NCI-H2081 (cell line): Measurements from ENCODE around the gene NTMT1.
A peak's percentile ranks its signal among the peaks of the same experiment; 100 is the strongest.
"Not testable (repeated sequence)": the region's sequence is repeated elsewhere in the genome, so short reads cannot be mapped to it uniquely, and the experiment has no call there.

ENCODE experiments used
- DNase-seq, 2 experiments: peaks; one replicate each; lab custom pipeline; 2025; lab: John Stamatoyannopoulos, UW

The NTMT1 gene

GRCh38 chr9:129615407-129616285, 10.3 kb upstream of the NTMT1 start:
- no peak for DNase-seq

GRCh38 chr9:129617167-129617566, 8.8 kb upstream of the NTMT1 start:
- no peak for DNase-seq

GRCh38 chr9:129619787-129620668, 5.9 kb upstream of the NTMT1 start:
- no peak for DNase-seq

- peak in 1 of 2 experiments; percentile 52 for DNase-seq
Observed at GRCh38 chr9:129620669-129621295, 5.2 kb upstream of the NTMT1 start, which contains the start of gene C9orf50. Gene C9orf50, minus strand, starts transcription at chr9:129621101. Its CDS starts 527 bp downstream, at chr9:129620574.

GRCh38 chr9:129623331-129623730, 2.6 kb upstream of the NTMT1 start:
- DNase-seq = no peak

GRCh38 chr9:129624168-129624759, 1.7 kb upstream of the NTMT1 start:
- peak; percentile 19 to 36 for DNase-seq

GRCh38 chr9:129624947-129625346, 1.0 kb upstream of the NTMT1 start:
- peak in 1 of 2 experiments; percentile 12 for DNase-seq

- peak in 1 of 2 experiments; percentile 15 for DNase-seq
Observed at GRCh38 chr9:129626625-129627284, 792 bp downstream of the NTMT1 start.

- DNase-seq = no peak
Observed at GRCh38 chr9:129627556-129628440, 1.8 kb downstream of the NTMT1 start.

- DNase-seq = no peak
Observed at GRCh38 chr9:129628709-129629108, 2.7 kb downstream of the NTMT1 start.

- DNase-seq = no peak
Observed at GRCh38 chr9:129629251-129629820, 3.4 kb downstream of the NTMT1 start.

GRCh38 chr9:129630967-129631673, 5.2 kb downstream of the NTMT1 start:
- no peak for DNase-seq

- DNase-seq = no peak
Observed at GRCh38 chr9:129631674-129632129, 5.7 kb downstream of the NTMT1 start.

- DNase-seq = no peak
Observed at GRCh38 chr9:129632460-129632859, 6.5 kb downstream of the NTMT1 start.

- DNase-seq = no peak
Observed at GRCh38 chr9:129633207-129633606, 7.2 kb downstream of the NTMT1 start.

- no peak for DNase-seq
Observed at GRCh38 chr9:129633848-129634247, 7.9 kb downstream of the NTMT1 start.

GRCh38 chr9:129635099-129636065, 9.4 kb downstream of the NTMT1 start:
- no peak for DNase-seq

- DNase-seq = not testable (repeated sequence)
Observed at GRCh38 chr9:129636343-129636742, 10.4 kb downstream of the NTMT1 start.
